ENCODE measurements around the gene IGFBP4. TPM values are rescaled to one million over a fixed set of nuclear protein-coding genes. Genes with fewer than 3 reads are reported as not detected.

IGFBP4 gene
- total and polyA plus RNA-seq, 2 of the 13 experiments (the other 11 are each of a cell fraction or from before 2014, with no cell fraction given), result 4.1 to 49.0 TPM

- ChIA-PET POLR2A (interaction anchor here (0.7 to 1.3 kb wide), 2 partner anchors 41 to 47 kb away, joined by 3 to 4 read pairs; no protein-coding TSS in a partner anchor), CTCF (ENCODE audit: low intra/inter-chr PET ratio, low total read pairs) (no interaction called here)
- 96% methylated on average over 1 of the region's 1 CpG for WGBS (ENCODE audit: low lambda C conversion rate)
- Histone ChIP-seq H2AFZ (ENCODE audit: low read length) (no peak overlapping the region), H3K27ac (ENCODE audit: extremely low read length, insufficient read depth, low read length) (no peak overlapping the region), H3K36me3 (replicated peaks in 1 of 2; ENCODE audit: control insufficient read depth in 1 of 2, insufficient read depth in 2 of 2, low read length in 2 of 2) (peaks cover 11 to 79% of the 10 kb centered on the region in 2 experiments), H3K4me3 (replicated peaks in 1 of 3; ENCODE audit: insufficient read depth in 1 of 3, low read depth in 2 of 3, low read length in 3 of 3) (no peak overlapping the region), H3K4me2 (ENCODE audit: low read depth, low read length) (no peak overlapping the region), H3K79me2 (ENCODE audit: insufficient read depth, low read length) (peaks cover 14% of the 10 kb centered on the region), H3K9me3 (ENCODE audit: low read length) (no peaks in the 10 kb centered on the region), H3K27me3 (ENCODE audit: control insufficient read depth in 1 of 2, insufficient read depth in 2 of 2, low read length in 2 of 2) (no peaks in the 10 kb centered on the region), H4K20me1 (ENCODE audit: insufficient read depth, low read length) (no peaks in the 10 kb centered on the region), H3K9ac (ENCODE audit: insufficient read depth, low read depth, low read length) (no peak overlapping the region), H3K4me1 (ENCODE audit: insufficient read depth, low read length) (peaks cover 15% of the 10 kb centered on the region)
- no TSS peak for BruUV-seq (replicated peaks)
- DNase-seq (ENCODE audit: low spot score), result no peak
- intact Hi-C loops (cut with micrococcal nuclease; ENCODE audit: unreplicated experiment) (no loop called here), in situ Hi-C loops (cut with HindIII; ENCODE audit: extremely low pct_ligation_motif_present, low pct_unique_long_range_greater_than_20kb) (no loop called here)
- ATAC-seq, result no peak
- FAIRE-seq, result no peak
- no peak for TF ChIP-seq SMAD3 (CRISPR knock-in tag; IDR thresholded peaks at IDR 0.05)
- no peak for TF ChIP-seq FOXP1 (IDR thresholded peaks at IDR 0.05)
- TF ChIP-seq FOXP1 (CRISPR knock-in tag; IDR thresholded peaks at IDR 0.05), result no peak
- no peak for TF ChIP-seq RCOR2 (CRISPR knock-in tag; IDR thresholded peaks at IDR 0.05)
- TF ChIP-seq, protein P1, sequence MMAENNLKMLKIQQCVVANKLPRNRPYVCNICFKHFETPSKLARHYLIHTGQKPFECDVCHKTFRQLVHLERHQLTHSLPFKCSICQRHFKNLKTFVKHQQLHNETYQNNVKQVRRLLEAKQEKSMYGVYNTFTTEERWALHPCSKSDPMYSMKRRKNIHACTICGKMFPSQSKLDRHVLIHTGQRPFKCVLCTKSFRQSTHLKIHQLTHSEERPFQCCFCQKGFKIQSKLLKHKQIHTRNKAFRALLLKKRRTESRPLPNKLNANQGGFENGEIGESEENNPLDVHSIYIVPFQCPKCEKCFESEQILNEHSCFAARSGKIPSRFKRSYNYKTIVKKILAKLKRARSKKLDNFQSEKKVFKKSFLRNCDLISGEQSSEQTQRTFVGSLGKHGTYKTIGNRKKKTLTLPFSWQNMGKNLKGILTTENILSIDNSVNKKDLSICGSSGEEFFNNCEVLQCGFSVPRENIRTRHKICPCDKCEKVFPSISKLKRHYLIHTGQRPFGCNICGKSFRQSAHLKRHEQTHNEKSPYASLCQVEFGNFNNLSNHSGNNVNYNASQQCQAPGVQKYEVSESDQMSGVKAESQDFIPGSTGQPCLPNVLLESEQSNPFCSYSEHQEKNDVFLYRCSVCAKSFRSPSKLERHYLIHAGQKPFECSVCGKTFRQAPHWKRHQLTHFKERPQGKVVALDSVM (CRISPR knock-in tag; IDR thresholded peaks at IDR 0.05), result no peak
- no peak for TF ChIP-seq TBX2 (CRISPR knock-in tag; IDR thresholded peaks at IDR 0.05; ENCODE audit: borderline replicate concordance)
- TF ChIP-seq POLR2AphosphoS2 (IDR thresholded peaks at IDR 0.05; ENCODE audit: low read depth, low read length), result no peak
- TF ChIP-seq LCORL (IDR thresholded peaks at IDR 0.05), result no peak
- no peak for TF ChIP-seq LCORL (CRISPR knock-in tag; IDR thresholded peaks at IDR 0.05)
- no peak for TF ChIP-seq ZNF441 (CRISPR knock-in tag; IDR thresholded peaks at IDR 0.05; ENCODE audit: borderline replicate concordance)
- no peak for TF ChIP-seq ELF1 (CRISPR knock-in tag; IDR thresholded peaks at IDR 0.05)
- no peak for TF ChIP-seq TBL1XR1 (IDR thresholded peaks at IDR 0.05; ENCODE audit: borderline replicate concordance, low read length, partially characterized antibody)
- no peak for TF ChIP-seq NCOR1 (IDR thresholded peaks at IDR 0.05; ENCODE audit: borderline replicate concordance, low read length)
- TF ChIP-seq MAFG (CRISPR knock-in tag; IDR thresholded peaks at IDR 0.05), result no peak
- no peak for TF ChIP-seq SRSF9 (IDR thresholded peaks at IDR 0.05; ENCODE audit: borderline replicate concordance, insufficient read depth, low read depth, low read length, poor library complexity, severe bottlenecking)
- no peak for TF ChIP-seq IKZF1 (IDR thresholded peaks at IDR 0.05)
- TF ChIP-seq, protein P2, sequence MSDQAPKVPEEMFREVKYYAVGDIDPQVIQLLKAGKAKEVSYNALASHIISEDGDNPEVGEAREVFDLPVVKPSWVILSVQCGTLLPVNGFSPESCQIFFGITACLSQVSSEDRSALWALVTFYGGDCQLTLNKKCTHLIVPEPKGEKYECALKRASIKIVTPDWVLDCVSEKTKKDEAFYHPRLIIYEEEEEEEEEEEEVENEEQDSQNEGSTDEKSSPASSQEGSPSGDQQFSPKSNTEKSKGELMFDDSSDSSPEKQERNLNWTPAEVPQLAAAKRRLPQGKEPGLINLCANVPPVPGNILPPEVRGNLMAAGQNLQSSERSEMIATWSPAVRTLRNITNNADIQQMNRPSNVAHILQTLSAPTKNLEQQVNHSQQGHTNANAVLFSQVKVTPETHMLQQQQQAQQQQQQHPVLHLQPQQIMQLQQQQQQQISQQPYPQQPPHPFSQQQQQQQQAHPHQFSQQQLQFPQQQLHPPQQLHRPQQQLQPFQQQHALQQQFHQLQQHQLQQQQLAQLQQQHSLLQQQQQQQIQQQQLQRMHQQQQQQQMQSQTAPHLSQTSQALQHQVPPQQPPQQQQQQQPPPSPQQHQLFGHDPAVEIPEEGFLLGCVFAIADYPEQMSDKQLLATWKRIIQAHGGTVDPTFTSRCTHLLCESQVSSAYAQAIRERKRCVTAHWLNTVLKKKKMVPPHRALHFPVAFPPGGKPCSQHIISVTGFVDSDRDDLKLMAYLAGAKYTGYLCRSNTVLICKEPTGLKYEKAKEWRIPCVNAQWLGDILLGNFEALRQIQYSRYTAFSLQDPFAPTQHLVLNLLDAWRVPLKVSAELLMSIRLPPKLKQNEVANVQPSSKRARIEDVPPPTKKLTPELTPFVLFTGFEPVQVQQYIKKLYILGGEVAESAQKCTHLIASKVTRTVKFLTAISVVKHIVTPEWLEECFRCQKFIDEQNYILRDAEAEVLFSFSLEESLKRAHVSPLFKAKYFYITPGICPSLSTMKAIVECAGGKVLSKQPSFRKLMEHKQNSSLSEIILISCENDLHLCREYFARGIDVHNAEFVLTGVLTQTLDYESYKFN (CRISPR knock-in tag; conservative IDR thresholded peaks at IDR 0.05), result no peak
- TF ChIP-seq PRDM4 (CRISPR knock-in tag; IDR thresholded peaks at IDR 0.05; ENCODE audit: borderline replicate concordance), result no peak
- TF ChIP-seq PPARG (CRISPR knock-in tag; conservative IDR thresholded peaks at IDR 0.05), result no peak
- no peak for TF ChIP-seq SP4 (CRISPR knock-in tag; IDR thresholded peaks at IDR 0.05)
These were observed 33.2 kb upstream of the IGFBP4 start for GRCh38 chr17:40410082-40410481.

Measured in HepG2 (cell line).